Retinal pigment epithelial cell (primary cell): ENCODE results near the gene CDIPT.
"Not testable (repeated sequence)": the region's sequence is repeated elsewhere in the genome, so short reads cannot be mapped to it uniquely, and the experiment has no call there.

Source experiments
- DNase-seq: peaks from one replicate; pipeline ENCODE4 v3.0.0-alpha.2; 2010; ENCODE audit warnings: low read depth
- H3K4me3 ChIP-seq: 2 replicates; pipeline ENCODE4 v1.5.1; 2011; ENCODE audit warnings: mild to moderate bottlenecking, low read length, control low read depth, moderate library complexity
- TF ChIP-seq, protein P1 (sequence below): conservative IDR thresholded peaks from 2 replicates; pipeline ENCODE4 v1.5.1; 2011; ENCODE audit warnings: low read depth, low read length, control low read depth, inconsistent platforms

The CDIPT gene, protein sequence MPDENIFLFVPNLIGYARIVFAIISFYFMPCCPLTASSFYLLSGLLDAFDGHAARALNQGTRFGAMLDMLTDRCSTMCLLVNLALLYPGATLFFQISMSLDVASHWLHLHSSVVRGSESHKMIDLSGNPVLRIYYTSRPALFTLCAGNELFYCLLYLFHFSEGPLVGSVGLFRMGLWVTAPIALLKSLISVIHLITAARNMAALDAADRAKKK

DNA sequence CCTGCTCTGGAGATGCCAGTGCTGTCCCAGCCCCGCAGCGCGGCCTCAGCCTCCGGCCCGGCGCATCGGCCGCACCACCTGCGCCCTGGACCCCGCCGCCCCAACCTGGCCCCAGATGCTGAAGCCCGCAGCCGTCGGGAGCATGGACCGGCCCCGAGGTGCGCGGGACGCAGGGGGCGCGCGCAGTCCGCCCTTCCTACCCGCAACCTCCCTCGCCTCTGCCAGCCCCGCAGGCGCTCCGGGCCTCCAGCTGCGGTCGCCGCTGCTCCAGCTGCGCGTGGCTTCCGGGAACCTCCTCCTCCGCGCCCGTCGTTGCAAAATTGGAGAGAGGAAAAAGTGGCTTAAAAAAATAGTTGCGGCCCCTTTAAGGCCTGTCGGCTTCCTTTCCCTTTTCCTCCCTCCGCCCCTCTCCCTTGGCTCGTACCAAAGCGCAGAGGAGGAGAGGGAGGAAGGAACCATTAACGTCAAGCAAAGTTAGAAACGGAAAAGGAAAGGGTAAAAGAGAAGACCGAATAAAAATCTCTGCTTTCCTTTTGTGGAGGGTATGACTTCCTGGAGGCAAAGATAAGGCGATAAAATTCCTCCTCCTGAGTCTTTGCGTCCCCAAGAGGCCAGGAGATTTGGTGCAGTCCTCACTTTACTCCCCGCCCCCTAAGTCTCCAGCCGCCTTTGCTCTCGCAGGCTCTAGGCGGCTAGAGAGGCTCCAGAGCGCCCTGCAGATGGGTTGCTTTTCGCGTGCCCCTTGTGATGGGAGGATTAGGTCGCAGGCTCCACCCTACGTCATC, at the start of gene CDIPT:
CDIPT (minus strand) TSS at position 343 of the 785 bp plus-strand sequence. CDS start 369 bp downstream, outside the sequence.
- TF ChIP-seq, protein P1, sequence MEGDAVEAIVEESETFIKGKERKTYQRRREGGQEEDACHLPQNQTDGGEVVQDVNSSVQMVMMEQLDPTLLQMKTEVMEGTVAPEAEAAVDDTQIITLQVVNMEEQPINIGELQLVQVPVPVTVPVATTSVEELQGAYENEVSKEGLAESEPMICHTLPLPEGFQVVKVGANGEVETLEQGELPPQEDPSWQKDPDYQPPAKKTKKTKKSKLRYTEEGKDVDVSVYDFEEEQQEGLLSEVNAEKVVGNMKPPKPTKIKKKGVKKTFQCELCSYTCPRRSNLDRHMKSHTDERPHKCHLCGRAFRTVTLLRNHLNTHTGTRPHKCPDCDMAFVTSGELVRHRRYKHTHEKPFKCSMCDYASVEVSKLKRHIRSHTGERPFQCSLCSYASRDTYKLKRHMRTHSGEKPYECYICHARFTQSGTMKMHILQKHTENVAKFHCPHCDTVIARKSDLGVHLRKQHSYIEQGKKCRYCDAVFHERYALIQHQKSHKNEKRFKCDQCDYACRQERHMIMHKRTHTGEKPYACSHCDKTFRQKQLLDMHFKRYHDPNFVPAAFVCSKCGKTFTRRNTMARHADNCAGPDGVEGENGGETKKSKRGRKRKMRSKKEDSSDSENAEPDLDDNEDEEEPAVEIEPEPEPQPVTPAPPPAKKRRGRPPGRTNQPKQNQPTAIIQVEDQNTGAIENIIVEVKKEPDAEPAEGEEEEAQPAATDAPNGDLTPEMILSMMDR, result peak; percentile 55
- H3K4me3 ChIP-seq, result peak within 1 kb of the TSS; percentile 79
- DNase-seq, result peak; percentile 92

DNA sequence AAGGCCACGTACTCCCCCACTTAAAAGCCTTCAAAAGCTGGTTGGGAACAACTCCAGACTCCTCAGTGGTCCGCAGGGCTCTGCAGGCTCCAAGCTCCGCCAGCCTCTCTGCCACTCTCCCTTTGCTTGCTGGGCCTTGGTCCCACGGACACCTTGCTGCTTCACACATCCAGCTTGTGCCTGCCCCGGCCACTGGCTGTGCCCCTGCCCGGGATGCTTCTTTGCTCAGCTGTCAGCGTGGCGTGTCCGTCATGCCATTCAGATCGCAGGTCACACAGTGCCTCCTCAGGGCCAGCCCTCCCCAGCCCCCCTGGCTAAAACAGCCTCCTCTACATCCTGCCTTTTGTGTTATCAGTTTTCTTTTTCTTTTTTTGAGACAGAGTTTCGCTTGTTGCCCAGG, 49.1 kb upstream of the CDIPT start:
- TF ChIP-seq, protein P1, result no peak
- H3K4me3 ChIP-seq, result no peak overlapping the region
- no peak for DNase-seq

DNA sequence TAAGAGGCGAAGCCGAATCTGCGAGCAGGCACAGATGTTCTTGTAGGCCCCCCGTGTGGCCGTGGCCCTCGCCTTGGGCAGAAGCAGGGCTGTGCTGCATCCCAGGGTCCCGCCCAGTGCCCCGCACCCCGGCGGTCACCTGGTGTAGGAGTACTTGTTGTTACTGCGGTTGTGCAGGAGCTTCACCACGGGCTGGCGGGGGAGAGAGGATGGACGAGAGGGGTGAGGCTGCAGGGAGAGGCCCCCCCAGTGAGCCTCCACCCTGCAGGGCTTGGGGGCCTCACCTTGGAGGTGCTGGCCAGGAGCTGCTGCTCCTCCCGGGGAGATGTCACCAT, 48.6 kb upstream of the CDIPT start:
- TF ChIP-seq, protein P1, result no peak
- H3K4me3 ChIP-seq, result no peak overlapping the region
- no peak for DNase-seq

DNA sequence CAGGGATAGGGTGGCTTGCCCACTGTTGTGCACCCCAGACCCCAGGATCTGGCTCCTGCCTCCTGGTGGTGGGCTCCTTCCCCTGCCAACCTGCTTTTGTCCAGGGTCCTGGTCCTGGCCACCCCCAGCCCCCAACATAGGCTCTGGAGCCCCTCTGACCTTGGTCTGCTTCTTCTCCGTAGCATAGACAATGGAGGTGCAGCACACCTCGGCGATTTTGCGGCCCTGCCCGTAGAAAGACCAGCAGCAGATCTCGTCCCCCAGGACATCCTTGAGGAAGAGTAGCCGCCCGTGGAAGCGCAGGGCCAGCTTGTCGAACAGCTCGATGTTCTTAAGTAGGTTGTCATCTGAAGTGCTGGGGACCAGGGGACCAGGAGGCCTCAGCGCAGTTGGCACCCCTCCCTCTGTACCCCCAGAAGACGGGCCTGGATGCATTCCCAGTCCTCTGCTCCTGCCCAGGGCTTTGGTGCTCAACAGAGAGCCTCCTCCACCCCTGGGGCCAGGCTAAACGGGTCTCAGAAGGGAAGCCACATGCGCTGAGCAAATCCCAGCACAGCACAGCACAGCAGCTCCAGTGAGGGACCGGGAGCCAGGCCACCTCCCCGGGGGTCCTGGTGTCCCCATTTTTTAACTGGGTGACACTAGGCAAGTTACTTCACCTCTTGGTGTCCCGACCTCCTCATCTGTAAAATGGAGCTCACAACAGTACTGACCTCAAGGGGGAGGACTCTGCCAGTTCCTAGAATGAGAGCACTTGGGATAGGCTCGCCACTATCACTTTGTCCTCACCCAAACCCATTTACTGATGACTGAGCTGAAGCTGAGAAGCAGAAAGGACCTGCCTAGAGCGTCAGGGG, 48.0 kb upstream of the CDIPT start:
- no peak overlapping the region for H3K4me3 ChIP-seq
- TF ChIP-seq, protein P1, result no peak
- DNase-seq, result no peak

DNA sequence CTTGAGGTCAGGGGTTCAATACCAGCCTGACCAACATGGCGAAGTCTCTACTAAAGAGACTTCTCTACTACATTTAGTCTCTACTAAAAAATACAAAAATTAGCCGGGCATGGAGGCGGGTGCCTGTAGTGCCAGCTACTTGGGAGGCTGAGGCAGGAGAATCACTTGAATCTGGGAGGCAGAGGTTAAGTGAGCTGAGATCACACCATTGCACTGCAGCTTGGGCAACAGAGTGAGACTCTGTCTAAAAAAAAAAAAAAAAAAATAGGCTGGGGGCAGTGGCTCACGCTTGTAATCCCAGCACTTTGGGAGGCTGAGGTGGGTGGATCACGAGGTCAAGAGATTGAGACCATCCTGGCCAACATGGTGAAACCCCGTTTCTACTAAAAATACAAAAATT, 46.8 kb upstream of the CDIPT start:
- not testable (repeated sequence) for H3K4me3 ChIP-seq, DNase-seq

DNA sequence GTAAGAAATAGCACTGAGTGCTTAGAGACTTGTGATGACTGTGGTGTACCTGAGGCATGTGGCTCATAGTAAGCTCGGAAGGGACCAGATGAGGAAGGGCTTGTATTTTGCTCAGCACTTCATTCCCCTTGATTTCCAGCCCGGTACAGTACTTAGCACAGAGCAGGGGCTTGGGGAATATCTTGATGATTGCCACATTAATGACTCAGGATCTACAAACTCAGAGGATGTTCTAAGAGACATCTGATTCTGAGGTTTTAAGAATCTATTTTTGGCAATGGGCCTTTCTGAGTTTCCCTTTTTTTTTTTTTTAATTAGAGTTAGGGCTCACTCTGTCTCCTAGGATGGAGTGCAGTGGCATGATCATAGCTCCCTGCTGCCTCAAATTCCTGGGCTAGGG, 46.4 kb upstream of the CDIPT start:
- TF ChIP-seq, protein P1, result no peak
- DNase-seq, result no peak
- no peak overlapping the region for H3K4me3 ChIP-seq

DNA sequence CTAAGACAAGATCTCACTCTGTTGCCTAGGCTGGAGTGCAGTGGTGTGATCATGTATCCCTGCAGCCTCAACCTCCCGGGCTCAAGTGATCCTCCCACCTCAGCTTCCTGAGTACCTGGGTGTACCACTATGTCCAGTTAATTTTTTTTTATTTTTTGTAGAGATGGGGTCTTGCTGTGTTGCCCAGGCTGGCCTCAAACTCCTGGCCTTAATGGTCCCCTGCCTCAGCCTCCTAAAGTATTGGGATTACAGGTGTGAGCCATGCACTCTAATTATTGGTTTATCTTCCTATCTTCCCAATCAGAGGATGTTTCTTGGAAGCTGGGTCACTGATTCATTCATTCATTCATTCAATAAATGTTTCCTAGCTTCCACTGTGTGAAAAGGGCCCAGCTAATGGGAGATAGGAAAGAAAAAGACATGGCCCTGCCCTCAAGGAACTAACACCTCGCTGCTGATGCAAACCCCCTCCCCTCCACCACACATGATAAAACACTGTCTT, 45.7 kb upstream of the CDIPT start:
- TF ChIP-seq, protein P1, result no peak
- no peak for DNase-seq
- H3K4me3 ChIP-seq, result no peak overlapping the region
